Stimulated activated CD4-positive, alpha-beta T cell treated with anti-CD3 and anti-CD28 coated beads, Interleukin-4, amount 100 ng/mL, for 4 hours (primary cell): ENCODE data around the gene ABCF3.

ENCODE experiments used
- DNase-seq, 2 experiments: peaks; one replicate each; pipeline ENCODE4 v3.0.0-alpha.2; 2020

ABCF3 gene

DNA sequence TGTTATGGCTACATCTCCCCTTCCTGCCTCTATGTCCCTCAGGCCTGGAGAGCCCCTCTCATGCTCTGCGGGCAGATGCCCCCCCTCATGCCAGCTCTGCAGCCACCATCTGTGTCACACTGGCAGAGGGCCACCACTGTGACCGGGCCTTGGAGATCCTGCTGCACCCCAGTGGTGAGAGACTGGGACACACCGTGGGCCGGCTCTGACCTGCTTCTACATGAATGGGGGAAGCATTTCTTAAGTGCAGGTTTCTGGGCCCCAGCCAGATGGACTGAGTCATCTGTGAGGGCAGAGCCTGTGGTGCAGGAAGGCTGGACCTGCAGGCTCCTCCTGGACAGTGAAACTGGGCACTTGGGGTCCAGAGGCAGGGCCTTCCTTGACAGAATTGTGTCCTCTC, 48.2 kb downstream of the ABCF3 start:
- no peak for DNase-seq

- DNase-seq: no peak
Measured at GRCh38 chr3:184234671-184235380, 48.8 kb downstream of the ABCF3 start.

DNA sequence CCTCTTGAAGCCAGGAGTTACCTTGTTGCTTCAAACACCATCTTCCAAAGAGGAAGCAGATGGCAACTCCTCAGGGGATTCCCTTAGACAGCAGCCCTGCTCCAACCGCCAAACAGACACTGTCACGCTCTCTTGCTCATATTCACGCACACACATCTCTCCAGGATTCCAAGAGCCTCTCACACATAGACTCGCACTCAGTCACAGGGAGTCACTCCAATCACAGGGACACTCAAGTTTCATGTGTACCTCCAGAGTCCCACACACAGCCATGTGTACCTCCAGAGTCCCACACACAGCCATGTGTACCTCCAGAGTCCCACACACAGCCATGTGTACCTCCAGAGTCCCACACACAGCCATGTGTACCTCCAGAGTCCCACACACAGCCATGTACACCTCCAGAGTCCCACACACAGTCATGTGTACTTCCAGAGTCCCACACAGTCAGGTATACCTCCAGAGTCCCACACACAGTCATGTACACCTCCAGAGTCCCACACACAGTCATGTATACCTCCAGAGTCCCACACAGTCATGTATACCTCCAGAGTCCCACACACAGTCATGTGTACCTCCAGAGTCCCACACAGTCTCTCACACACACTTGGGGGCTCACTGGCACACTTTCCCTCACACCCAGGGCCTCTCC, 49.5 kb downstream of the ABCF3 start:
- DNase-seq: no peak

DNA sequence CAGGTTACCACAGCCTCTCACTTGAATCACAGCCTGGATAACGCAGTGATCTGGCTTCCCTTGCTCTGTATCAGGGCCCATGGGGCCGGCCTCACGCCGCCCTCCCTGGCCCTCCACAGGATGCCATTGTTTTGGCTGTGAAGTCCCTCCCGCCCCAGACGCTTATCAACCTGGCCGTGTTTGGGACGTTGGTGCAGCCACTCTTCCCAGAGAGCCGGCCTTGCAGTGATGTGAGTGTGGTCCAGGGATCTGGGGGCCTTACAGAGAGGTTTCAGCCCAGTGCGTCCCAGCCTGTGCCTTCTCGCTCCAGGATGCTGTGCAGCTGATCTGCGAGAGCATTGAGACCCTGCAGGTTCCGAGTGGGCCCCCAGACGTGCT, 50.0 kb downstream of the ABCF3 start:
- DNase-seq: no peak

GRCh38 chr3:184236636-184237035, 50.6 kb downstream of the ABCF3 start:
- no peak for DNase-seq

- no peak for DNase-seq
Measured at GRCh38 chr3:184237211-184237610, 51.2 kb downstream of the ABCF3 start.

DNA sequence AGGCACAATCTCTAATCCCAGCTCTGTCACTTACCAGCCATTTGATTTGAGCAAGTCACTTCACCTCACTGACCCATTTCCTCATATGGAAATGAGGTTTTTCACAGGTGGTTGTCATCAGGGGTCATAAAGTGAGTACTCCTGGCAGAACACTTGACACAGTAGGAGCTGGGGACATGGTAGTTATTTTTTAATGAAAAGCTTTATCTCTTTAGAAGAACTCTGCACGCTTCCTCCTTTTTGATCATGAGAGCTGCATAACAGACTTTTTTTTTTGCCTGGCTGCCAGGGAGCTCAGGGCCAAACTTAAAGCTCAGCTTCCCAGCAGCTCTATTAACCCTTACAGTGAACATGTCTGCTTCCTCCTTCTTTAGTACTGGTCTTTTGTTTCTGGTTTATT, 51.8 kb downstream of the ABCF3 start:
- no peak for DNase-seq

GRCh38 chr3:184238246-184238818, 52.3 kb downstream of the ABCF3 start:
- DNase-seq: no peak

DNA sequence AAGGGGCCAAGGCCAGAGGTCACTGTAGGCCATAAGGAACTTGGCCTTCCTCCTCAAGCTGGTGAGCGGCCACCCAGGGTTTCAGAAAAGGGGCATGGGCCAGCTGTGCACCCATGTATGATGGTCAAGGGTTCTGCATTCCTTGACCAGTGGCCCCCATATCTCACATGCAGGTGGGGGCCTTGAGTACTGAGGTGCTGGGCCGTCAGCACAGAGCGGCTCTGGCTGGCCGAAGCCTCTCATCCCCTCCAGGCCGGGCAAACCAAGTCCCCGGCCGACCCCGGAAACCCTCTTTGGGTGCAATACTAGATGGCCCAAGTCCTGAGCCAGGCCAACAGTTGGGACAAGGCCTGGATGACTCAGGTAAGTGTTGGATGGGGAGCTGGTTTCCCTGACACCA, 53.2 kb downstream of the ABCF3 start:
- no peak for DNase-seq

DNA sequence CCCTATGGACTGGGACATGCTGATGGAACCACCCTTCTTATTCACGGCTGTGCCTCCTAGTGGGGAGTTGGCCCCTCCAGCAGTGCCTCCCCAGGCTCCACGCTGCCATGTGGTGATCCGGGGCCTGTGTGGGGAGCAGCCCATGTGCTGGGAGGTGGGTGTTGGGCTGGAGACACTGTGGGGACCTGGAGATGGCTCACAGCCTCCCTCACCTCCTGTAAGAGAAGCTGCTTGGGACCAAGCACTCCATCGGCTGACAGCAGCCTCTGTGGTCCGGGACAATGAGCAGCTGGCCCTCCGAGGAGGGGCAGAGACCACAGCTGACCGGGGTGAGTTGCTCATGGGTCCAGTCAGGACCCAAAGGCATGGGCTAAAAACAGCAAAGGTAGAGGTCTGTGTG, 53.7 kb downstream of the ABCF3 start:
- no peak for DNase-seq

DNA sequence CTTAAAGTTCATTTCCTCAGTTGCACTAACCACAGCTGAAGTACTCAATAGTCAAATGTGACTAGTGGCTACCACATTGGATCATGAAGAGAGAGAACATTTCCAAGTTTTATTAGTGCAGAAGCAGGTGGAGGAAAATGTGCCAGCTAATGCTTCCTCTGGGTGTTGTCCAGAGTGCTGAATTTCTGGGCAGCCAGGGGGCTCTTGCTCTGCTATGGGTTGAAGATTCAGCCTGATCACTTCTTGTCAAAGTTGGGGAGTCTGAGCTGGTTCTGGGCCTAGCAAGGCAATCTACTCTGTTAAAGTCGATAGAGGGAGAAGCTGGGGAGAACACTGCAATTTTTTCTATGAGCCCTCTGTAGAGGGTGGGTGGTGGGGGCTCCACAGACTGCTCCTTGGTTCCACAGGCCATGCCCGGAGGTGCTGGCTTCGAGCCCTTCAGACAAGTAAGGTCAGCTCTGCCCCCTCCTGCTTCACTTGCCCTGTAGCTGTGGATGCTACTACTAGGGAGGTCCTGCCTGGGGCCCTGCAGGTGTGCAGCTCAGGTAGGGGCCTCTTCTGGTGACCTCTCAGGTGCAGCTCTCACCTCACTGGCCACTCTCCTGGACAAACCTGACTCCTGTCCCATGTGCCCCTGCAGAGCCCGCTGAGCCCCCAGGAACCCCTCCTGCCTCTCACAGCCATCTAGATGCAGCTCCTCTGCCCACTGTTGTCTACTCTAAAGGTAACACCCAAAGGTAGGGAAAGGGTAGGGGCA, 54.6 kb downstream of the ABCF3 start:
- DNase-seq: no peak

DNA sequence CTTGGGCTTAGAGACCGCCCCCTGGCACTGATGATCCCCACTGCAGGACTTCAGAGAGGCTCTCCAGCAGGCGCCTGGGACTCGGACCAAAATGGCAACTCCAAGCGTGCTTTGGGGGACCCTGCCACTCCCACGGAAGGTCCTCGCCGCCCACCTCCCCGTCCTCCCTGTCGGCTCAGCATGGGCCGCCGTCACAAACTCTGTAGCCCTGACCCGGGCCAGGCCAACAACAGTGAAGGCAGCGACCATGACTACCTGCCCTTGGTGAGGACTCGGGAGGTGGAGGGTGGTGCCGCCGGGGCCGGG, 55.1 kb downstream of the ABCF3 start:
- no peak for DNase-seq

GRCh38 chr3:184241447-184242296, 55.7 kb downstream of the ABCF3 start:
- no peak for DNase-seq

DNA sequence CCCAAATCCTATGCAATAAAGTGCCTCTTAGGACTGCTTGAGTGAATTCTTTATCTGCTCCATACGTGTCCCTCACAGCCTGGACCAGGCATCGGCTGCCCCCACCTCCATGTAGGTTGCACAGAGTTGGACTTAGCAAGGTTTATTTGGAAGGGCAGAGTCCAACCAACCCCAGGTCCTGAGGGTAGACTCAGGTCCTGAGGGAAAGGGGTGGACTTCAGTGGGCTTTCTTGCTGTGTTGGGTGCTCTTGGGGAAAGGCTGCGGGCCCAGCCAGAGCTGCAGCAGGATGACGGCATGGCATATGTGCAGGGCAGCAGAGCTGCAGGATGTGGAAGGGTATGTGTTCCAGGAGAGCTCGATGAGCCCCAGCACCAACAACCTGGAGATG, 56.3 kb downstream of the ABCF3 start:
- DNase-seq: no peak
